ENCODE measurements around the gene PRELID1.
"Not testable (repeated sequence)": the region's sequence is repeated elsewhere in the genome, so short reads cannot be mapped to it uniquely, and the experiment has no call there.

Gene PRELID1, protein sequence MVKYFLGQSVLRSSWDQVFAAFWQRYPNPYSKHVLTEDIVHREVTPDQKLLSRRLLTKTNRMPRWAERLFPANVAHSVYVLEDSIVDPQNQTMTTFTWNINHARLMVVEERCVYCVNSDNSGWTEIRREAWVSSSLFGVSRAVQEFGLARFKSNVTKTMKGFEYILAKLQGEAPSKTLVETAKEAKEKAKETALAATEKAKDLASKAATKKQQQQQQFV

DNA sequence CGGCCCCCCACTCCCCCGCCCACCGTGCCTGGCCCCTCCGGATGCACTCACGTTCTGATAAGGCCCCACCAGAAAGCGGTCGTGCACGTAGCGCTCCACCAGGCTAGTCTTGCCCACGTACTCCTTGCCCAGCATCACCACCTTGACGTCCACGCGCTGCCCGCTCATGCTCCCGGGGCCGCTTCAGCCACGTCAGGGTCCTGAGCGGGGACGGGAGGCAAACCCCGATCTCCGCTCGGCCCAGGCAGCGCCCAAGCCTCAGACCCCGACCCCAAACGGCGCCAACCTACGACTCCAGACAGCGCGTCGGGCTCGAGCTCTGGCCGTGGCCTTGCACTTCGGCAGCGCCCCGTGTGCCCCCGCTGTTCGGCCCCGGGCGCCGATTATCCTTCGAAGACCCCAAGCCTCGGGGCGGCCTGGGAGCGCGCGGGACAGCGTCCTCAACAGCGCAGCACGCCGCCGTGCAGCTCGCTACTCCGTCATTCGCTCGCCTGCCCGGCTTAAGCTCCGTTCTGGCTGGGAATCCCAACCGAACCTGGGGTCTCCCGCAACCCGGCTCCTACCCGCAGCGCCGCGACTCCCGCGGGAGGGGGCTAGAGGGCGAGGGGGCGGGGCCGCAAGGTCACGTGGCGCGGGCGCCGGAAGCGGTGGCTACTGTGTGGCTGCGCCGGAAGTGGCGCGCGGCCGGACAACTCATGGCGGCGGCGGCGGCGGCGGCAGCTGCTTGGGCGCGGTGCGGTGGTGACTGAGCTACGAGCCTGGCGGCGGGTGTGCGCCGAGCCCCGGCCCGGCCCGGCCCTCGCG lies at the start of gene PRELID1, which contains the start of gene RAB24:
PRELID1 (plus strand) TSS at position 679 of the 804 bp plus-strand sequence. CDS start 187 bp downstream, outside the sequence.
RAB24 (minus strand) TSS at position 599 of the 804 bp plus-strand sequence; CDS start at position 168, 431 bp downstream.
- peak; percentile 87 for DNase-seq (ENCODE audit: low spot score)

DNA sequence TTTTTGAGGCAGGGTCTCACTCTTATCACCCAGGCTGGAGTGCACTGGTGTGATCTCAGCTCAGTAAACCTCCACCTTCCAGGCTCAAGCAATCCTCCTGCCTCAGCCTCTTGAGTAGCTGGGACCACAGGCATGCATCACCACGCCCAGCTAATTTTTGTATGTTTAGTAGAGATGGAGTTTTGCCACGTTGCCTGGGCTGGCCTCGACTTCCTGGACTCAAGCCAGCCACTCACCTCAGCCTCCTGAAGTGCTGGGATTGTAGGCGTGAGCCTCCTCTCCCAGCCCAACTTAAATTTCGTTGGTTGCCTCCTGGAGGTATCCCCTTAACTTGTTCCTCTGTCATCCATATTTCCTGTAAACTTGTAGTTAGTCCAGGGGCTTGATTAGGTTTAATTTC lies 47.3 kb upstream of the PRELID1 start:
- DNase-seq (ENCODE audit: low spot score): no peak

DNA sequence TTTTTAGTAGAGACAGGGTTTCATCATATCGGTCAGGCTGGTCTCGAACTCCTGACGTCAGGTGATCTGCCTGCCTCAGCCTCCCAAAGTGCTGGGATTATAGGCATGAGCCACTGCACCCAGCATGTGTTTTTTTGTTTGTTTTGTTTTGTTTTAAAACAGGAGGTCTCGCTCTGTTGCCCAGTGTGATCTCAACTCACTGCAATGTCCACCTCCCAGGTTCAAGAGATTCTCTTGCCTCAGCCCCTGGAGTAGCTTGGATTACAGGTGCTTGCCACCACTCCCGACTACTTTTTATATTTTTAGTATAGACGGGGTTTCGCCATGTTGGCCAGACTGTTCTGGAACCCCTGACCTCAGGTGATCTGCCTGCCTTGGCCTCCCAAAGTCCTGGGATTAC lies 44.9 kb upstream of the PRELID1 start:
- not testable (repeated sequence) for DNase-seq (ENCODE audit: low spot score)

DNA sequence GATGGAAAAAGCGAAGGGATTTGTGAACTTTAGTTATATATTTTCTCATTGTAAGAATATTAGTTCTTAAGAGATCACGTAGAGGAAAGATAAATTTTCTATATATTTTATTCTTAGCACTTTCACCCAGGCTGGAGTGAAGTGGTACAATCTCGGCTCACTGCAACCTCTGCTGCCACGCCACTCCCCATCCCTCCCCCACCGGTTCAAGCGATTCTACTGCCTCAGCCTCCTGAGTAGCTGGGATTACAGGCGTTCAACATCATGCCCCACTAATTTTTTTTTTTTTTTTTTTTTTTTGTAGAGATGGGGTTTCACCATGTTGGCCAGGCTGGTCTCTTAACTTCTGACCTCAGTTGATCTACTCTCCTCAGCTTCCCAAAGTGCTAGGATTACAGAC lies 42.6 kb upstream of the PRELID1 start:
- no peak for DNase-seq (ENCODE audit: low spot score)

DNA sequence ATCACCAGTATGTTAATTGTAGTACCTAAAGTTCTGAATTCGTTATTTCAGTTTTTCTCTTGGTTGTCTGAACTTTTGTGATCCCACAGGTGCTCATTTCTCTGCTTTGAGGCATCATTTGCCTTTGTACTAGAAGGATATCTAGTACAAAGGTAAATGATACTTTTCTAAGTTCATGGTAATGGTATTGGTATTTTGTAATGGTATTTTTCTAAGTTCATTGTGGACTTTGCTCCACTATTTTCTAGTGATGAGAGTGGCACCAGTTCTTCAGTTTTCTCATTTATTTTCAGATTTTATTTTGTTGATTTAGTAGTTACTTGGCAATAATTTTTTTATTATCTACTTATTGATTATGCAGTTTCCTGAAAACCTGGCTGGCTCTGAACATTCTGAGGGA lies 42.1 kb upstream of the PRELID1 start:
- no peak for DNase-seq (ENCODE audit: low spot score)

DNA sequence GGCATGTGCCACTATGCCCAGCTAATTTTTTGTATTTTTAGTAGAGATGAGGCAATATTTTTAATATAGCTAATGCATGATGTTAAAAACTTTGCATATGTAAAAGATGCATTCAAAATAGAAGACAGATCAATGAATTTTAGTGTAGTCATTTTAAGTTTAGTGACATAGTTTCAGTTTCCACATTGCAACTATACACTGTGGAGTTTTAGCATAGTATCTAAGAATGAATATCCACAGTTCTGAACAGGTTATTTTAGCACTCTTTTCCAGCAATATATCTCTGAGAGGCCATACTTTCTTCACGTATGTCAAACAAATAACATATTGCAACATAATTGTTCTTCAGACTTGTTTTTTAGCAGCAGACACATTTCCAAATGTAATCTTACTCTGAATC lies 39.4 kb upstream of the PRELID1 start:
- no peak for DNase-seq (ENCODE audit: low spot score)

DNA sequence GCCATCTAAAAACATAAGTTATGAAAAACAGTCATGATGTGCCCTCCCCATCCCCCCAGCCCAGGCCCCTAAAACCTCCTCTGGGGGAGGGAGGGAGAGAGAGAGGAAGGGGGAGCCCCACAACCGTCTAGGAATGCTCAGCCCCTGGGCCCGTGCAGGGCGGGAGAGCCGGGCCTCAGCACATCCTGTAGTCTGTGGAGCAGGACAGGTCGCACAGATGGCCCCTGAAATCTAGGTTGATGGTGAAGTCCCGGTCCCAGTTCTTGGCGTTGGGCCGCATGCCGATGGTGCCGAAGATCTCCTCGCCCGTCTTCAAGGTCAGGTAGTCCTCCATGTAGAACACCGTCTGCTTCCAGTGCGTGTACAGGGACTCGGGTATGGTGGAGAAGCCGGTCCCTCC lies 38.2 kb upstream of the PRELID1 start:
- no peak for DNase-seq (ENCODE audit: low spot score)

DNA sequence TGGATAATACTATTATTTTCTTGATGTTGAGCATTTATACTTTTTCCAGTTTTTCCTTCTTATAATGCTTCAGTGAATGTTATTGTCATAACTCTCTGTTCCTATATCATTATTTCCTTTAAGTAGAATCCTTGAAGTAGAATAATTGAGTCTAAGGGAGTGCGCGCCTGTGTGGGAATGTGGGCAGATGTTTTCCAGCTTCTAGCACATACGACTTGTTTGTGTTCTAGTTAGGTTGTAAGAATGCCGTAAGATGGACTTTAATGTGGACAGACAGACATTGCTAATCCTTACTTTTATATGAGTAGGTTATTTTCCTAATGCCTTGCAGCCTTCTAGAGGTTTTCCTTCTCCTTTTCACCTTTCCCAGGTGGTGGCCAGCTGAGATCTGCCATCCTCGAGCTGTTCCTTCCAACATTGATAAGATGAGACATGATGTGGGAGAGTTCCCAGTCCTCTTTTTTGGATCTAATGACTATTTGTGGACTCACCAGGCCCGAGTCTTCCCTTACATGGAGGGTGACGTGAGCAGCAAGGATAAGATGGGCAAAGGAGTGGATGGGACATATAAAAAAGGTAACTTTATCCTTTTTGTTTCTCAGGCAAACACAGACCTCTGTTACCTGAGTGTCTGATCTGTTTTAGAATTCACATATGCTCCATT lies 34.2 kb upstream of the PRELID1 start:
- no peak for DNase-seq (ENCODE audit: low spot score)

DNA sequence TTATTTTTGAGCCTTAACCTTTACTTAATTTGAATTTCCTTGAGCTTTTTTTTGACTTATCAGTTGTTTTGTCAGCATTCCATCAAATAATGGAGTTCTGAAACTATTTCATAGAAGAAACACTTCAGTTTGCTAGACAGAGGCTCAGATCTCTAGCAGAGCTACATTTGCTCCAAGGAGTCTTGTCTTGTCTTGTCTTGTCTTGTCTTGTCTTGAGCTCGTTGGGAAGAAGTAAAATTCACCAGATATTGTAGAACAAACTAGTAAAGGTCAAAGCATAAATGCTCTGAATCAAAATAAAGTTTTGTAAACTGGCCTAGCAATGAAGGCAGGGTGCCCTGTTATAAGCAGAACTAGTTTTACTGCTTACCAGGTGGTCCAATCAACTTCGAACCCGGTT lies 33.6 kb upstream of the PRELID1 start:
- no peak for DNase-seq (ENCODE audit: low spot score)

DNA sequence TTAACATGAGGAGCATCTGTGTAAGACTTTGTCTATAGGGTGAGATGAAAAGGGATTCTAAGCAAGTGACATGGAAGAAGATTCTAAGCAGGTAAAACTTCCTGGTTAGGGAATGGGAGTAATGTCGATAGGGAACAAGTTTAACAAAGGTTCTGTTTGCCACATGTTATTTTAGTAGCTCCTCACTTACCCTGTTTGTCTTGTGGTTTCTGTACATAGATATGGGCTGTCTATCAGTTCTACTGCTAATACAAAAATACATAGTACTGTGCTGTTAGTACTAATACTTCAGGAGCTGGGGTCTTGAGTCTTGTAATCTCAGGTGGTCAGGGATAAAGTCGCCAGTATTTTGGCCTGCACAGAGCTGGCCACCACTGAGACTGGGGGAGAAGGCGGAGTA lies 32.9 kb upstream of the PRELID1 start:
- DNase-seq (ENCODE audit: low spot score): no peak

DNA sequence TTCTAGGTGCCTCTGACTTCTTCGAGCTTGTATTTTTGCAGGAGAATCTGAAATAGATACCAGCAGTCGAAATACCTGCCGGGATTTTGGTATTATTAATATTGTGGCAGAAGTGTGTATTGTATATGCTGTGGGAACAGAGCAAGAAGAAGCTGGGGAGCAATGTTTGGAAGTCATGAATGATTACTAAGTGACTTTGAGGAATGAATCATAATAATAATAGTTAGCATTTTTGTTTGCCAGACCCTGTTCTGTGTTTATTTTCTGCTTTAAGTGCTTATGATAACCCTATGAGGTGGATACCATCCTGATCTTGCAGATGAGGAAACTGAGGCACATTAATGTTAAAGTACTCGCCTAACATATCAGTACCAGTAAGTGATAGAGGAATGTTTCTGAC lies 32.5 kb upstream of the PRELID1 start:
- no peak for DNase-seq (ENCODE audit: low spot score)

DNA sequence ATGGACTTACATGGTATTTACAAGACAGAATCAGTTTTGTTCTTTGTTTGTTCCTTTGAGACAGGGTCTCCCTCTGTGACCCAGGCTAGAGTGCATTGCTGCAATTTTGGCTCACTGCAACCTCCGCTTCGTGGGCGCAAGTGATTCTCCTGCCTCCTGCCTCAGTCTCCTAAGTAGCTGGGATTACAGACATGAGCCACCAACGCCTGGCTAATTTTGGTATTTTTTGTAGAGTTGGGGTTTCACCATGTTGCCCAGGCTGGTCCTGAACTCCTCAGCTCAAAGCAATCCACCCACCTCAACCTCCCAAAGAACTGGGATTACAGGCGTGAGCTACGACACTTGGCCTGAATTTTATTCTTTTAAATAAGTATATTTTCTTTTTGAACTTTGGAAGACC lies 27.7 kb upstream of the PRELID1 start:
- DNase-seq (ENCODE audit: low spot score): no peak

DNA sequence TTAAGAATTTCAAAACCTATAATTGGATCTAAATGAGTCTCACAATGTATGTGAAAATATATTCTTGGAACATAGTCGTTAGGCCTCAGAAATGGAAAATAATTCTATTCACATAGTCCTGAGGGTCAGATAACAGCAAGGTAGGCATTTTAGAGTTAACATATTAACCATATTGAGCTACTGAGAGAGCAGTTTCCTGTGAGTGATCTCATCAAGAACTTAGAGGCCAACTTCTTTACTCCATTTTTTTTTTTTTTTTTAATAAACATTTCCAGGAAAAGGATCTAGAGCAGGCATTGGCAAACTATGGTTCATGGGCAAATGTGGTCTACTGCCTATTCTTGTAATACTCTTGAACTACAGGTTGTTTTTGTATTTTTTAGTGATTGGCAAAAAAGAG lies 26.7 kb upstream of the PRELID1 start:
- no peak for DNase-seq (ENCODE audit: low spot score)

DNA sequence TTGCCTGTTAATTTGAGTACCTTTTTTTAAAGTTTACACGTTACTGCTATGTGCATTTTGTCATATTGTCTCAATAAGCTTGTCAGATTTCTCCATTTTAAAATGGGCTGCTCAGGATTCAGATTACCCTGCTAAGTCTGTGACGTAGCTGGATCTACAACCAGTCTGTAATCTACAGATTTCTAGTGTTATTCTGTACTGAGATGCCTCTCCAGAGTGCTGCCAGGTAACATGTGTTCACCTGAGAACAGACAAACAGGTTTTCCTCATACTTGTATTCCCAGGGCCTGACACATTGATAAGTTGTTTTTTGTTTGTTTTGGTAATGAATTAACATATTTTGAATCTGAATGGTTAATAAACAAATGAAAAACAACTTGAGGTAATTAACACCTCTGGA lies 15.4 kb upstream of the PRELID1 start:
- DNase-seq (ENCODE audit: low spot score): no peak

DNA sequence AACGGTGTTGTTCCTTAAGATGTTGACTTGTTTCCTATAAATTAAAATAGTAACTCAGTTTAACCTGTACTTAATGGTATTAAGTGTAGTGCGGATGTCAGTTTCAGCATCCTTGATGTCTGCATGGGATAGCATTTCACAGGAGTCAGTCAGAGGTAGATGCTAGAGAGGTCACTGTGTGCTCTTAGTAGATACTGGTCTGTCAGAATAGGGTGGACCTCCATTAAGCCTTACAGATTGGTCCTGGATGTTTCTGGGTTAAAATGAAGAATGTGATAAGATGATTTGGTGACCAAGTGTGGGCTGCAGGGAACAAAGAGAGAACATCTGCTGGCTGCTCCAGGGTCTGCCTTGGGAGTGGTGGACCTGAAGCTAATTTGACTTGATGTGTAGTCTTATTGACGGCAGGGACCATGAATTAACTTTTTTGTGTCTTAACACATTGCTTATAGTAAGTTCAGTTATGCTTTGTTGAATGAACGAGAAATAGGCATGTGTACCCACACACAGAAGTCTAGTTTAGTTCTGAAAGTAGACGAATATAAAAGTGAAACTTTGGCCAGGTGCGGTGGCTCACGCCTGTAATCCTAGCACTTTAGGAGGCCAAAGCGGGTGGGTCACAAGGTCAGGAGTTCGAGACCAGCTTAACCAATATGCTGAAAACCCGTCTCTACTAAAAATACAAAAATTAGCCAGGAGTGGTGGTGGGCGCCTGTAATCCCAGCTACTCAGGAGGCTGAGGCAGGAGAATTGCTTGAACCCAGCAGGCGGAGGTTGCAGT lies 12.6 kb upstream of the PRELID1 start:
- DNase-seq (ENCODE audit: low spot score): no peak

DNA sequence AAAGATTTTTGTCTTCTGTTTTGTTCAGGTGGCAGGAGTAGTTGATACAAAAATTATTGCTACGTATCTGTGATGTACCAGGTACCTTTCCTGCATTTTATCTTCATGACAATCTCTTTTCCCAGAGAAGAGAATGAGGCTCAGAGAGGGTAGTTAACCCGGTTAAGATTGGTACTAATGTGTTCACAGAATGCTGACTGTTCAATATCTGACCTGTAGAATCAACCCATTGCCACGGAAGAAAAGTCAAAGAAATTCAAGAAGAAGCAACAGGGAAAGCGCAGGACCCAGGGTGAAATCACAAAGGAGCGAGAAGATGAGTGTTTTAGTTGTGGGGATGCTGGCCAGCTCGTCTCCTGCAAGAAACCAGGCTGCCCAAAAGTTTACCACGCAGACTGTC lies 11.9 kb upstream of the PRELID1 start:
- DNase-seq (ENCODE audit: low spot score): no peak

DNA sequence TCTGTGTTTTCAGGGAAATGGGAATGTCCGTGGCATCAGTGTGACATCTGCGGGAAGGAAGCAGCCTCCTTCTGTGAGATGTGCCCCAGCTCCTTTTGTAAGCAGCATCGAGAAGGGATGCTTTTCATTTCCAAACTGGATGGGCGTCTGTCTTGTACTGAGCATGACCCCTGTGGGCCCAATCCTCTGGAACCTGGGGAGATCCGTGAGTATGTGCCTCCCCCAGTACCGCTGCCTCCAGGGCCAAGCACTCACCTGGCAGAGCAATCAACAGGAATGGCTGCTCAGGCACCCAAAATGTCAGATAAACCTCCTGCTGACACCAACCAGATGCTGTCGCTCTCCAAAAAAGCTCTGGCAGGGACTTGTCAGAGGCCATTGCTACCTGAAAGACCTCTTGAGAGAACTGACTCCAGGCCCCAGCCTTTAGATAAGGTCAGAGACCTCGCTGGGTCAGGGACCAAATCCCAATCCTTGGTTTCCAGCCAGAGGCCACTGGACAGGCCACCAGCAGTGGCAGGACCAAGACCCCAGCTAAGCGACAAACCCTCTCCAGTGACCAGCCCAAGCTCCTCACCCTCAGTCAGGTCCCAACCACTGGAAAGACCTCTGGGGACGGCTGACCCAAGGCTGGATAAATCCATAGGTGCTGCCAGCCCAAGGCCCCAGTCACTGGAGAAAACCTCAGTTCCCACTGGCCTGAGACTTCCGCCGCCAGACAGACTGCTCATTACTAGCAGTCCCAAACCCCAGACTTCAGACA lies 9.6 kb upstream of the PRELID1 start:
- DNase-seq (ENCODE audit: low spot score): no peak

DNA sequence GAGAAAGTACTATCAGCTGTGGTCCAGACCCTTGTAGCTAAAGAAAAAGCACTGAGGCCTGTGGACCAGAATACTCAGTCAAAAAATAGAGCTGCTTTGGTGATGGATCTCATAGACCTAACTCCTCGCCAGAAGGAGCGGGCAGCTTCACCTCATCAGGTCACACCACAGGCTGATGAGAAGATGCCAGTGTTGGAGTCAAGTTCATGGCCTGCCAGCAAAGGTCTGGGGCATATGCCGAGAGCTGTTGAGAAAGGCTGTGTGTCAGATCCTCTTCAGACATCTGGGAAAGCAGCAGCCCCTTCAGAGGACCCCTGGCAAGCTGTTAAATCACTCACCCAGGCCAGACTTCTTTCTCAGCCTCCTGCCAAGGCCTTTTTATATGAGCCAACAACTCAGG lies 9.0 kb upstream of the PRELID1 start:
- no peak for DNase-seq (ENCODE audit: low spot score)

DNA sequence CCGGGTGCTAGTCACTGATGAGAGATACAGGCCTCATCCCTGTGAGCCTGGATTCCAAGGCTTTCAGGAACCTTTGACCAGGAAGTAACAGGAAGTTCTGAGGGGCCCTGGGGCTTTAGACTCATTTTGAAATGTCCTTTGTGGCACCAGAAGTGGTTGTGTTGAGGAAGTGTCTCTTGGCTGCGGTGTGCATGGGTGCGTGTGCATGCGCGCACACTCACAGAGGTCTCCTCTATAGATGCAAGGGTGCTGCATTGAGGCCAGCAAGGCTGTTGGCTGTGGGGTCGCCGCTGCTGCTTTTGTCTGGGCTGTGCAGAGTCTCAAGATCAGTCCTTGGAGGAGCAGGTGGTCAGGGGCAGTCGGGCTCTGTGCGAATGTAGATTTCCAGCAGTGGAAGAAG lies 7.7 kb upstream of the PRELID1 start:
- no peak for DNase-seq (ENCODE audit: low spot score)

DNA sequence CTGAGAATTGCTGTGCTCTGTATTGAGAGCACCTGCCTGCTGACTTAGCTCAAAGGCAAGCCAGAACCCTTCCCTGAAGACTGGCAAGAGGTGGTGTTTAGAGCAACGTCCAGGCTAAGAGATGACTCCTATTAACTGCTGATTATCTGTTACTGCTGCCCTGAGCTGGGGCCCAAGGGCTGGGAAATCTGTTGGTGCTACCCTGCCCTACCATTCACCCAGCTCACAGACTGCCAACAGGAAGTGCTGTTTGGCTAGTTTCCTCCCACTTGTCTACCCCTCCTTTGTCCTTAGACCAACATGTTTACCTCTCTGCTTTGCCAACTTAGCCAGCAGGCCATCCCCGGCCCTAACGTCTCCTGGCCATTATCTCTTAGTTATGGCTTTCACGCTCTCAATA lies 7.0 kb upstream of the PRELID1 start:
- DNase-seq (ENCODE audit: low spot score): no peak

DNA sequence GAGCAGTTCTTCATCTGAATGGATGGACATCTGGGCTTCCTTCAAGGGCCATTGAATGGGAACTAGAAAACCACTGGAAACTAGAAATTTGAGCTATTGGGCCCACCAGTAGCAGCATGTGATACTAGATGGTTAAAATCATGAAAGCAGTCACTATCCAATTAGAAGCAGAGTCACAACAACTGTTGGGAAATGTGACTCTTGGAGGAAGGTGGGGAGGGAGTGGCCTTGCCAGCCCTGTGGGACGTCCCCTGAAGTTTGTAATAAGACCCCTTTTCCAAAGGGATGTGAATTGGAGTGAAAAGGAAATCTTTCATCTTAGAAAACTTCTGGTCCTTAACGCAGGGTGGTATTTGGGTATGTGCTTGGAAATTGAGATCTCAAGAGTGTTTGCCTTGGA lies 5.7 kb upstream of the PRELID1 start:
- no peak for DNase-seq (ENCODE audit: low spot score)

DNA sequence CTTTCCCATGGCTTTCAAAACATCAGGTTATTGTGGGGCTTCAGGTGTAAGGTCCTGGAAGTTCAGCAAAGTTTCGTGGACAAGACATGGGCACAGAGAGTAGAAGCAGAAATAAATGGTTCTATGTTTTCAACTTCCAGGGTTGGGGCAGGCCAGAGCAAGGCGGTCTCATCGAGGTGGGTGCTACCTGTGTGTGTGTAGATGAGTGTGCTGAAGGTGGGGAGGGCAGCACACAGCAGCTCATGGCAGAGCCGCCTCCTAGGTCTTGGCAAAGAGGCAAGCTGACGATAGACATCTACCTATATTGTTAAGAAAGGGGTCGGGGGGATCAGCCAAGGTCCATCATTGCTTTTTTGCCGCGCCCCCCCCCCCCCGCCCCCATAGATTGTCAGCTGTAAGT lies 3.9 kb upstream of the PRELID1 start:
- DNase-seq (ENCODE audit: low spot score): no peak
